Liver (tissue), 9 donors: Measurements from ENCODE around the gene MYCBPAP. TPM values are rescaled to one million over a fixed set of nuclear protein-coding genes. Genes with fewer than 3 reads are reported as not detected.
A peak's percentile ranks its signal among the peaks of the same experiment; 100 is the strongest.

ENCODE experiments used
- DNase-seq: peaks from one replicate; pipeline ENCODE4 v3.0.0-alpha.2; 2017; ENCODE audit warnings: low spot score
- H3K27ac ChIP-seq, 2 donors: one replicate each; pipeline ENCODE4 v1.7.0; 2013; ENCODE audit warnings: inconsistent platforms in 2 of 2, low read length in 2 of 2, control low read depth in 1 of 2, low read depth in 1 of 2, mild to moderate bottlenecking in 1 of 2
- H3K27me3 ChIP-seq, 4 donors: one replicate each; pipeline versions ENCODE4 v1.6.1 to v1.7.0; 2013; ENCODE audit warnings: low read length in 3 of 4, inconsistent platforms in 1 of 4, mild to moderate bottlenecking in 1 of 4, moderate library complexity in 1 of 4; ENCODE audit not compliant: control insufficient read depth in 4 of 4, insufficient read depth in 4 of 4
- H3K36me3 ChIP-seq, 4 donors: one replicate each; pipeline versions ENCODE4 v1.6.1 to v1.7.0; 2013; ENCODE audit warnings: low read length in 3 of 4, mild to moderate bottlenecking in 3 of 4, low read depth in 1 of 4, moderate library complexity in 1 of 4; ENCODE audit not compliant: control insufficient read depth in 4 of 4, insufficient read depth in 3 of 4
- H3K4me1 ChIP-seq, 4 donors: one replicate each; pipeline versions ENCODE4 v1.6.1 to v1.7.0; 2013; ENCODE audit warnings: low read length in 3 of 4, mild to moderate bottlenecking in 3 of 4, moderate library complexity in 1 of 4; ENCODE audit not compliant: control insufficient read depth in 4 of 4, insufficient read depth in 4 of 4
- H3K4me3 ChIP-seq, 3 donors: one replicate each; pipeline versions ENCODE4 v1.6.1 to v1.7.0; 2013; ENCODE audit warnings: low read length in 3 of 3, control low read depth in 1 of 3, low read depth in 1 of 3, mild to moderate bottlenecking in 1 of 3
- H3K9ac ChIP-seq, 2 donors: one replicate each; pipeline ENCODE4 v1.7.0; 2013; ENCODE audit warnings: low read length in 2 of 2, mild to moderate bottlenecking in 2 of 2, moderate library complexity in 2 of 2, control low read depth in 1 of 2, low read depth in 1 of 2
- H3K9me3 ChIP-seq, 4 donors: one replicate each; pipeline versions ENCODE4 v1.6.1 to v1.7.0; 2013; ENCODE audit warnings: low read length in 3 of 4; ENCODE audit not compliant: control insufficient read depth in 4 of 4
- ATF3 ChIP-seq: IDR thresholded peaks from 2 replicates; pipeline ENCODE4 v1.6.1; 2016; ENCODE audit warnings: antibody characterized with exemption
- CTCF ChIP-seq: fragments of 150-350 bp; IDR thresholded peaks from 2 replicates; pipeline ENCODE4 v1.5.1; 2017; ENCODE audit warnings: improper control_type of control experiment, low read depth, low read length; ENCODE audit not compliant: missing input control
- EGR1 ChIP-seq, 2 donors: IDR thresholded peaks; 2 replicates each; pipeline ENCODE4 v1.6.1; 2016 to 2018; ENCODE audit warnings: antibody characterized with exemption in 2 of 2, low read depth in 2 of 2
- FOXA1 ChIP-seq: IDR thresholded peaks from 2 replicates; pipeline ENCODE4 v1.6.1; 2016; ENCODE audit warnings: antibody characterized with exemption
- FOXA2 ChIP-seq: IDR thresholded peaks from 2 replicates; pipeline ENCODE4 v1.6.1; 2016; ENCODE audit warnings: antibody characterized with exemption
- GABPA ChIP-seq, 2 donors: IDR thresholded peaks in 1 of 2; conservative IDR thresholded peaks in 1 of 2; 2 replicates each; pipeline ENCODE4 v1.6.1; 2016; ENCODE audit warnings: antibody characterized with exemption in 2 of 2, mild to moderate bottlenecking in 1 of 2, moderate library complexity in 1 of 2
- HNF4A ChIP-seq, 2 donors: conservative IDR thresholded peaks; 2 replicates each; pipeline ENCODE4 v1.6.1; 2016; ENCODE audit warnings: antibody characterized with exemption in 2 of 2, mild to moderate bottlenecking in 2 of 2
- HNF4G ChIP-seq: IDR thresholded peaks from 2 replicates; pipeline ENCODE4 v1.6.1; 2016; ENCODE audit warnings: antibody characterized with exemption
- JUND ChIP-seq, 2 donors: IDR thresholded peaks; 2 replicates each; pipeline ENCODE4 v1.6.1; 2016; ENCODE audit warnings: antibody characterized with exemption in 2 of 2
- MAX ChIP-seq: IDR thresholded peaks from 2 replicates; pipeline ENCODE4 v1.6.1; 2016; ENCODE audit warnings: antibody characterized with exemption
- NR2F2 ChIP-seq: IDR thresholded peaks from 2 replicates; pipeline ENCODE4 v1.6.1; 2016; ENCODE audit warnings: antibody characterized with exemption
- RAD21 ChIP-seq, 2 donors: IDR thresholded peaks; 2 replicates each; pipeline ENCODE4 v1.6.1; 2016; ENCODE audit warnings: antibody characterized with exemption in 2 of 2, mild to moderate bottlenecking in 2 of 2
- REST ChIP-seq: IDR thresholded peaks from 2 replicates; pipeline ENCODE4 v1.6.1; 2016; ENCODE audit warnings: antibody characterized with exemption, mild to moderate bottlenecking
- RXRA ChIP-seq, 2 donors: IDR thresholded peaks; 2 replicates each; pipeline ENCODE4 v1.6.1; 2017 to 2018; ENCODE audit warnings: antibody characterized with exemption in 2 of 2, mild to moderate bottlenecking in 1 of 2
- SP1 ChIP-seq: IDR thresholded peaks from 2 replicates; pipeline ENCODE4 v1.6.1; 2018; ENCODE audit warnings: antibody characterized with exemption, mild to moderate bottlenecking
- TAF1 ChIP-seq: conservative IDR thresholded peaks from 2 replicates; pipeline ENCODE4 v1.6.1; 2016; ENCODE audit warnings: antibody characterized with exemption, mild to moderate bottlenecking
- YY1 ChIP-seq: IDR thresholded peaks from 2 replicates; pipeline ENCODE4 v1.6.1; 2016; ENCODE audit warnings: antibody characterized with exemption, mild to moderate bottlenecking
- ZBTB33 ChIP-seq: IDR thresholded peaks from 2 replicates; pipeline ENCODE4 v1.6.1; 2016; ENCODE audit warnings: antibody characterized with exemption
- WGBS: extraction: QIAGEN DNeasy Blood & Tissue Kit; methylation state at CpG from one replicate; pipeline ENCODE4 v1.1.7; 2013; 5-methylcytosine and 5-hydroxymethylcytosine counted together
- polyA plus RNA-seq, 2 donors: library from polyadenylated mRNA; stranded (reverse) in 1 of 2; unstranded in 1 of 2; fragments of 200-250 nt in 1 of 2; fragments of >200 nt in 1 of 2; fragmentation: Nextera tagmentation in 1 of 2; extraction: Ambion mirVana in 1 of 2; gene quantifications; one replicate each; pipeline versions ENCODE4 v1.2.1 to v1.2.3, GENCODE V29; 2013 to 2015
- total RNA-seq, 2 donors: library from RNA; depleted of rRNA; stranded (reverse); fragments of >200 nt; gene quantifications; one replicate each; pipeline ENCODE4 v1.2.3, GENCODE V29; 2014
- donor health status: healthy.
- donor health status: healthy.
- donor health status: healthy.
- donor health status: healthy.
- donor health status: healthy.

Gene MYCBPAP
- total and polyA plus RNA-seq, 4 donors = 0.23 to 0.25 TPM; not detected in 2

GRCh38 chr17:50458701-50459676 is 49.2 kb upstream of the MYCBPAP start:
- no peaks in the 10 kb centered on the region for H3K9me3 ChIP-seq
- no peaks in the 10 kb centered on the region for H3K27me3 ChIP-seq
- H3K27ac ChIP-seq = peak overlapping the region; percentile 51 to 73
- 54% methylated on average over 16 of the region's 16 CpGs for WGBS
- no peak overlapping the region for H3K9ac ChIP-seq
- no peak overlapping the region for H3K4me3 ChIP-seq
- peaks cover 7 to 40% (median 24%) of the 10 kb centered on the region in 4 donors for H3K4me1 ChIP-seq
- DNase-seq = no peak
- TF ChIP-seq SP1 (peak; percentile 81), RXRA (IDR thresholded peaks at IDR 0.05) (peak; percentile 75 to 92), FOXA1 (peak; percentile 89), MAX (peak; percentile 84), TAF1 (no peak), YY1 (peak; percentile 84), REST (peak; percentile 54), CTCF (no peak), ATF3 (peak; percentile 97), NR2F2 (no peak), GABPA (IDR thresholded peaks at IDR 0.05 in 1 of 2, conservative IDR thresholded peaks at IDR 0.05 in 1 of 2) (no peak), RAD21 (IDR thresholded peaks at IDR 0.05) (peak; percentile 50 to 57), EGR1 (IDR thresholded peaks at IDR 0.05; ENCODE audit: low read depth in 2 of 2) (no peak), HNF4A (conservative IDR thresholded peaks at IDR 0.05) (peak; percentile 70 to 83), HNF4G (no peak), ZBTB33 (peak; percentile 80), JUND (IDR thresholded peaks at IDR 0.05) (peak; percentile 98), FOXA2 (peak; percentile 88)
- H3K36me3 ChIP-seq = peaks cover 0 to 3% (median 0%) of the 10 kb centered on the region in 4 donors
